H1 (cell line): ENCODE results near the gene CHIC1. TPM values are rescaled to one million over a fixed set of nuclear protein-coding genes. Genes with fewer than 3 reads are reported as not detected.

Experiments used
- CTCF ChIA-PET: fragments of 300-600 bp; sonication (Branson Sonifier 250); formaldehyde crosslinking; loops from one replicate; lab custom pipeline; 2021; ENCODE audit not compliant: partially characterized antibody; lab: Charles Lee
- POLR2A ChIA-PET: fragments of 300-600 bp; sonication (Branson Sonifier 250); formaldehyde crosslinking; loops from one replicate; lab custom pipeline; 2021; ENCODE audit warnings: inconsistent platforms; ENCODE audit not compliant: partially characterized antibody; lab: Charles Lee
- DNase-seq, 2 experiments: peaks; one replicate each; pipeline versions ENCODE4 v3.0.0 to v3.0.0-alpha.2; 2010 to 2022; ENCODE audit warnings: low spot score in 2 of 2, low read depth in 1 of 2, mixed read lengths in 1 of 2
- FAIRE-seq: peaks from 2 replicates; lab custom pipeline; 2011; peaks lifted over from hg19 to GRCh38; lab: Jason Lieb, UNC
- H2AFZ ChIP-seq: 2 replicates; pipeline ENCODE4 v1.8.1; 2012; ENCODE audit warnings: low read length, inconsistent platforms
- H2AK5ac ChIP-seq: 2 replicates; pipeline ENCODE4 v1.6.1; 2013; ENCODE audit warnings: low read depth, low read length
- H2BK120ac ChIP-seq: replicated peaks from 2 replicates; pipeline ENCODE3; 2013; ENCODE audit warnings: low read depth, low read length, inconsistent platforms
- H2BK12ac ChIP-seq: 2 replicates; pipeline ENCODE4 v1.6.1; 2013; ENCODE audit warnings: low read depth, low read length
- H2BK15ac ChIP-seq: 2 replicates; pipeline ENCODE4 v1.6.1; 2013; ENCODE audit warnings: low read length
- H2BK20ac ChIP-seq: 2 replicates; pipeline ENCODE4 v1.6.1; 2013; ENCODE audit warnings: low read length
- H2BK5ac ChIP-seq: 2 replicates; pipeline ENCODE4 v1.6.1; 2013; ENCODE audit warnings: low read depth, low read length
- H3K14ac ChIP-seq: 2 replicates; pipeline ENCODE4 v1.6.1; 2013; ENCODE audit warnings: inconsistent platforms; ENCODE audit not compliant: insufficient read length
- H3K18ac ChIP-seq: 2 replicates; pipeline ENCODE4 v1.6.1; 2013; ENCODE audit warnings: low read length; ENCODE audit errors: extremely low read depth
- H3K23ac ChIP-seq: 2 replicates; pipeline ENCODE4 v1.6.1; 2013; ENCODE audit warnings: inconsistent platforms; ENCODE audit not compliant: insufficient read length
- H3K23me2 ChIP-seq: 2 replicates; pipeline ENCODE4 v1.6.1; 2013; ENCODE audit warnings: low read depth, low read length
- H3K27ac ChIP-seq: 2 replicates; pipeline ENCODE4 v1.6.1; 2011; ENCODE audit warnings: low read depth, low read length, inconsistent platforms
- H3K27me3 ChIP-seq, 4 experiments: replicated peaks in 1 of 4; 1 replicate in 1 of 4; 2 replicates in 3 of 4; pipeline versions ENCODE4 v1.6.1 to v1.8.1; 2011 to 2013; ENCODE audit warnings: low read length in 3 of 4, mild to moderate bottlenecking in 3 of 4, inconsistent platforms in 2 of 4, mixed read lengths in 2 of 4, moderate library complexity in 1 of 4; ENCODE audit not compliant: control insufficient read depth in 3 of 4, insufficient read depth in 3 of 4; ENCODE audit errors: extremely low read depth in 1 of 4
- H3K36me3 ChIP-seq, 4 experiments: 2 replicates each; pipeline versions ENCODE4 v1.6.1 to v1.8.1; 2011 to 2013; ENCODE audit warnings: mild to moderate bottlenecking in 4 of 4, low read length in 3 of 4, moderate library complexity in 2 of 4, control low read depth in 1 of 4, inconsistent platforms in 1 of 4; ENCODE audit not compliant: insufficient read depth in 4 of 4, control insufficient read depth in 2 of 4
- H3K4ac ChIP-seq: replicated peaks from 2 replicates; pipeline ENCODE3; 2013; ENCODE audit warnings: low read length, low read depth, mixed read lengths, inconsistent platforms; ENCODE audit not compliant: insufficient read length
- H3K4me1 ChIP-seq, 4 experiments: replicated peaks in 1 of 4; 1 replicate in 1 of 4; 2 replicates in 3 of 4; pipeline versions ENCODE4 v1.6.1 to v1.8.1; 2011 to 2013; ENCODE audit warnings: low read length in 3 of 4, inconsistent platforms in 2 of 4, mixed read lengths in 1 of 4; ENCODE audit not compliant: insufficient read depth in 4 of 4, control insufficient read depth in 3 of 4
- H3K4me2 ChIP-seq, 2 experiments: 2 replicates each; pipeline versions ENCODE4 v1.6.1 to v1.8.1; 2011 to 2013; ENCODE audit warnings: low read depth in 2 of 2, low read length in 2 of 2, control low read depth in 1 of 2, inconsistent platforms in 1 of 2, mild to moderate bottlenecking in 1 of 2; ENCODE audit not compliant: insufficient read depth in 1 of 2
- H3K4me3 ChIP-seq, 4 experiments: fragments of 200-600, 300-600 bp in 1 of 4; sonication (generic), shearing (Covaris generic), sonication (Bioruptor Twin) in 1 of 4; 2 replicates each; pipeline versions ENCODE4 v1.5.1 to v1.8.1; 2011 to 2016; ENCODE audit warnings: low read length in 4 of 4, low read depth in 3 of 4, control low read depth in 2 of 4, inconsistent platforms in 2 of 4, mild to moderate bottlenecking in 2 of 4, mixed read lengths in 1 of 4, moderate library complexity in 1 of 4; ENCODE audit not compliant: insufficient read depth in 2 of 4; ENCODE audit errors: extremely low read depth in 1 of 4
- H3K56ac ChIP-seq: replicated peaks from 2 replicates; pipeline ENCODE3; 2013; ENCODE audit warnings: low read depth, mild to moderate bottlenecking, mixed read lengths, low read length, inconsistent platforms; ENCODE audit not compliant: insufficient read length
- H3K79me1 ChIP-seq: 2 replicates; pipeline ENCODE4 v1.6.1; 2013; ENCODE audit warnings: low read depth, low read length, control low read depth
- H3K79me2 ChIP-seq, 2 experiments: 2 replicates each; pipeline versions ENCODE4 v1.6.1 to v1.8.1; 2012 to 2013; ENCODE audit warnings: low read length in 2 of 2, mild to moderate bottlenecking in 2 of 2, inconsistent platforms in 1 of 2; ENCODE audit not compliant: insufficient read depth in 2 of 2, control insufficient read depth in 1 of 2
- H3K9ac ChIP-seq, 4 experiments: replicated peaks in 1 of 4; 1 replicate in 1 of 4; 2 replicates in 3 of 4; pipeline versions ENCODE4 v1.6.1 to v1.8.1; 2011 to 2013; ENCODE audit warnings: low read depth in 3 of 4, low read length in 3 of 4, control low read depth in 2 of 4, mild to moderate bottlenecking in 2 of 4, moderate library complexity in 2 of 4, inconsistent platforms in 1 of 4; ENCODE audit errors: extremely low read depth in 1 of 4
- H3K9me3 ChIP-seq, 2 experiments: 2 replicates each; pipeline versions ENCODE4 v1.6.1 to v1.8.1; 2012 to 2013; ENCODE audit warnings: mild to moderate bottlenecking in 2 of 2, moderate library complexity in 2 of 2, control low read depth in 1 of 2, inconsistent platforms in 1 of 2, low read depth in 1 of 2, low read length in 1 of 2, mixed read lengths in 1 of 2; ENCODE audit not compliant: insufficient read depth in 2 of 2
- H4K20me1 ChIP-seq, 2 experiments: replicated peaks in 1 of 2; 2 replicates each; pipeline versions ENCODE3 to v1.8.1; 2011 to 2013; ENCODE audit warnings: inconsistent platforms in 2 of 2, low read length in 2 of 2, mild to moderate bottlenecking in 1 of 2; ENCODE audit not compliant: insufficient read depth in 2 of 2, control insufficient read depth in 1 of 2
- H4K5ac ChIP-seq: 2 replicates; pipeline ENCODE4 v1.6.1; 2013; ENCODE audit warnings: low read length, low read depth, mixed read lengths, inconsistent platforms; ENCODE audit not compliant: insufficient read length
- H4K8ac ChIP-seq: 2 replicates; pipeline ENCODE4 v1.8.0; 2013; ENCODE audit warnings: mild to moderate bottlenecking, moderate library complexity, low read length, inconsistent platforms; ENCODE audit not compliant: insufficient read depth; ENCODE audit errors: extremely low read depth
- H4K91ac ChIP-seq: replicated peaks from 2 replicates; pipeline ENCODE3; 2013; ENCODE audit warnings: low read length, mixed read lengths, inconsistent platforms; ENCODE audit not compliant: insufficient read length
- CBX8 ChIP-seq: fragments of 300-800, 300-1000 bp; sonication (generic); IDR thresholded peaks from 2 replicates; pipeline ENCODE4 v1.7.1; 2016; ENCODE audit warnings: low read depth, low read length, borderline replicate concordance
- CREB1 ChIP-seq: IDR thresholded peaks from 2 replicates; pipeline ENCODE4 v1.6.1; 2012; ENCODE audit warnings: inconsistent platforms
- EP300 ChIP-seq, 2 experiments: IDR thresholded peaks; 1 replicate in 1 of 2; 2 replicates in 1 of 2; pipeline ENCODE4 v1.6.1; 2011 to 2012; ENCODE audit warnings: low read depth in 2 of 2, low read length in 2 of 2, mild to moderate bottlenecking in 2 of 2, borderline replicate concordance in 1 of 2, inconsistent platforms in 1 of 2, moderate library complexity in 1 of 2
- JUN ChIP-seq: IDR thresholded peaks from 2 replicates; pipeline ENCODE4 v1.6.1; 2011; ENCODE audit warnings: low read depth, mild to moderate bottlenecking, improper control_type of control experiment, low read length
- JUND ChIP-seq: IDR thresholded peaks from 2 replicates; pipeline ENCODE4 v1.6.1; 2011; ENCODE audit warnings: mild to moderate bottlenecking, improper control_type of control experiment, low read length
- NRF1 ChIP-seq: IDR thresholded peaks from 2 replicates; pipeline ENCODE4 v1.6.1; 2011; ENCODE audit warnings: mild to moderate bottlenecking, low read depth, low read length, improper control_type of control experiment
- RAD21 ChIP-seq, 2 experiments: IDR thresholded peaks in 1 of 2; conservative IDR thresholded peaks in 1 of 2; 2 replicates each; pipeline ENCODE4 v1.6.1; 2011; ENCODE audit warnings: low read depth in 2 of 2, low read length in 2 of 2, improper control_type of control experiment in 1 of 2, inconsistent platforms in 1 of 2, mild to moderate bottlenecking in 1 of 2, moderate library complexity in 1 of 2
- RNF2 ChIP-seq: fragments of 200-900, 300-1000 bp; sonication (generic); IDR thresholded peaks from 2 replicates; pipeline ENCODE4 v1.7.1; 2016; ENCODE audit warnings: borderline replicate concordance, low read depth, mild to moderate bottlenecking, antibody characterized with exemption, low read length; ENCODE audit not compliant: poor library complexity, severe bottlenecking; ENCODE audit errors: missing control alignments
- SIRT6 ChIP-seq: IDR thresholded peaks from one replicate; pipeline ENCODE4 v1.7.1; 2012; ENCODE audit warnings: low read length, inconsistent platforms
- TAF7 ChIP-seq: optimal IDR thresholded peaks from 2 replicates; pipeline ENCODE3; 2011; ENCODE audit warnings: low read depth, mild to moderate bottlenecking, inconsistent platforms, low read length, moderate library complexity, borderline replicate concordance
- TCF12 ChIP-seq: IDR thresholded peaks from 2 replicates; pipeline ENCODE4 v1.6.1; 2011; ENCODE audit warnings: low read depth, mild to moderate bottlenecking, low read length
- USF2 ChIP-seq: IDR thresholded peaks from 2 replicates; pipeline ENCODE4 v1.6.1; 2011; ENCODE audit warnings: low read length, improper control_type of control experiment
- WGBS, 2 experiments: shearing (Covaris generic) in 1 of 2; methylation state at CpG; one replicate each; pipeline versions ENCODE4 v1.1.6 to v1.1.7; 2013 to 2015; ENCODE audit warnings: low lambda C conversion rate in 2 of 2, mixed read lengths in 2 of 2, inconsistent platforms in 1 of 2, low coverage in 1 of 2, missing lambda C conversion rate in 1 of 2; ENCODE audit not compliant: insufficient replicate concordance in 2 of 2, insufficient coverage in 1 of 2, insufficient read length in 1 of 2; ENCODE audit errors: extremely low coverage in 1 of 2, missing lambda C conversion rate in 1 of 2; 5-methylcytosine and 5-hydroxymethylcytosine counted together
- polyA plus RNA-seq, 7 experiments: library from polyadenylated mRNA; depleted of rRNA in 3 of 7; stranded (reverse) in 5 of 7; unstranded in 2 of 7; fragments of >200 nt in 5 of 7; fragments of 200-250 nt in 2 of 7; gene quantifications; 1 replicate in 5 of 7; 2 replicates in 1 of 7; 4 replicates in 1 of 7; pipeline versions ENCODE4 v1.2.1 to v1.2.3, GENCODE V29; 2011 to 2013; ENCODE audit warnings: missing spikeins in 2 of 7, mixed read lengths in 2 of 7
- total RNA-seq: library from RNA; stranded (reverse); fragmentation: NEBNext Ultra II Directional; extraction: Animal tissue kit (Norgen Biotek cat#: 25700); gene quantifications from 2 replicates; pipeline ENCODE4 v1.2.1, GENCODE V29; 2021

Gene CHIC1
- total and polyA plus RNA-seq, 2 of the 8 experiments (the other 6 are each of a cell fraction or from before 2014, with no cell fraction given), result 3.1 to 10.1 TPM

- no peak overlapping the region for H3K56ac ChIP-seq
- no peak for DNase-seq
- no peak overlapping the region for H2BK120ac ChIP-seq
- H4K8ac ChIP-seq, result no peak overlapping the region
- no peak overlapping the region for H3K23ac ChIP-seq
- no peak overlapping the region for H2BK5ac ChIP-seq
- no peak overlapping the region for H2BK12ac ChIP-seq
- no peaks in the 10 kb centered on the region for H4K20me1 ChIP-seq
- peaks cover 0 to 8% (median 4%) of the 10 kb centered on the region in 4 experiments; a peak in 2 of 8 replicates for H3K36me3 ChIP-seq
- no peaks in the 10 kb centered on the region; a peak in 2 of 7 replicates for H3K4me1 ChIP-seq
- 76% methylated on average over 3 of the region's 3 CpGs; no CpG with 5 or more reads in 1 of the 2 experiments for WGBS, 2 experiments
- ChIA-PET POLR2A (no interaction called here), CTCF (no interaction called here)
- H3K23me2 ChIP-seq, result no peaks in the 10 kb centered on the region
- no peak overlapping the region for H3K4me3 ChIP-seq
- H4K5ac ChIP-seq, result no peak overlapping the region
- no peak overlapping the region for H2AFZ ChIP-seq
- H3K79me2 ChIP-seq, result no peaks in the 10 kb centered on the region
- TF ChIP-seq SIRT6, result no peak
- no peak for TF ChIP-seq JUND
- no peak for TF ChIP-seq CREB1
- no peak for TF ChIP-seq TCF12
- TF ChIP-seq CBX8, result no peak
- no peak for TF ChIP-seq RAD21 (IDR thresholded peaks at IDR 0.05 in 1 of 2, conservative IDR thresholded peaks at IDR 0.05 in 1 of 2; ENCODE audit: low read depth in 2 of 2, low read length in 2 of 2)
- no peak for TF ChIP-seq TAF7
- no peak for TF ChIP-seq RNF2
- TF ChIP-seq EP300 (IDR thresholded peaks at IDR 0.05; ENCODE audit: borderline replicate concordance in 1 of 2, low read depth in 2 of 2, low read length in 2 of 2), result no peak
- no peak for TF ChIP-seq JUN
- no peak for TF ChIP-seq USF2
- no peak for TF ChIP-seq NRF1
- no peak overlapping the region for H2AK5ac ChIP-seq
- H3K9ac ChIP-seq, result no peak overlapping the region
- no peak overlapping the region for H3K4ac ChIP-seq
- no peak overlapping the region for H3K18ac ChIP-seq
- H2BK20ac ChIP-seq, result no peak overlapping the region
- H3K27me3 ChIP-seq, result no peaks in the 10 kb centered on the region
- peaks cover under 1 to 10% of the 10 kb centered on the region in 2 experiments; a peak in 2 of 4 replicates for H3K9me3 ChIP-seq
- no peak overlapping the region for H3K14ac ChIP-seq
- no peak overlapping the region for H2BK15ac ChIP-seq
- H3K27ac ChIP-seq, result no peak overlapping the region
- H3K79me1 ChIP-seq, result no peaks in the 10 kb centered on the region
- FAIRE-seq, result no peak
- no peak overlapping the region for H4K91ac ChIP-seq
- H3K4me2 ChIP-seq, result no peak overlapping the region
These were observed 120.4 kb downstream of the CHIC1 start for GRCh38 chrX:73683236-73683859.
